SH-SY5Y (cell line): Measurements from ENCODE around the gene TRAF5.

Experiments
- GATA2 ChIP-seq: IDR thresholded peaks from 2 replicates; pipeline ENCODE4 v1.6.1; 2011; ENCODE audit warnings: mild to moderate bottlenecking, low read depth, low read length
- GATA3 ChIP-seq: IDR thresholded peaks from 2 replicates; pipeline ENCODE4 v1.6.1; 2011; ENCODE audit warnings: low read depth, mild to moderate bottlenecking, low read length, moderate library complexity

- no peak for TF ChIP-seq GATA3
- no peak for TF ChIP-seq GATA2
Observed at GRCh38 chr1:211341999-211342398, 15.4 kb downstream of the TRAF5 start.
